Activated T-helper 1 cell treated with Interleukin-2 at 50 U/mL for 16 hours (primary cell): Measurements from ENCODE around the gene MARK3.

Experiments
- DNase-seq: peaks from one replicate; pipeline ENCODE4 v3.0.0-alpha.2; 2020; ENCODE audit warnings: low read depth

Gene MARK3

GRCh38 chr14:103367995-103368394, 17.2 kb upstream of the MARK3 start:
- DNase-seq: no peak

DNA sequence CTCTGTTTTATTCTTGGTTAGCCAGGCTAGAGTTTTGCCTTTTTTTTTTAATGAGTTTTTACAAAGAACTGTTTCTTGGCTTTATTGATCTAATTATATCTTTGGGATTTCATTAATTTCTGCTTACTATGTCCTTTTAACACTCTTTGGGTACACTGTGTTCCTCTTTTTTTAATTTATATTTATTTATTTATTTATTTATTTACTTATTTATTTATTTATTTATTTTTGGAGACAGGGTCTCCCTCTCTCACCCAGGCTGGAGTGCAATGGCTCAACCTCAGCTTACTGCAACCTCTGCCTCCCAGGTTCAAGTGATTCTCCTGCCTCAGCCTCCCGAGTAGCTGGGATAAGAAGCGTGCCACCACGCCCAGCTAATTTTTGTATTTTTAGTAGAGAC, 15.1 kb upstream of the MARK3 start:
- DNase-seq: no peak

GRCh38 chr14:103372017-103372416, 13.2 kb upstream of the MARK3 start:
- no peak for DNase-seq

- no peak for DNase-seq
These were observed 12.5 kb upstream of the MARK3 start for GRCh38 chr14:103372552-103373304.

DNA sequence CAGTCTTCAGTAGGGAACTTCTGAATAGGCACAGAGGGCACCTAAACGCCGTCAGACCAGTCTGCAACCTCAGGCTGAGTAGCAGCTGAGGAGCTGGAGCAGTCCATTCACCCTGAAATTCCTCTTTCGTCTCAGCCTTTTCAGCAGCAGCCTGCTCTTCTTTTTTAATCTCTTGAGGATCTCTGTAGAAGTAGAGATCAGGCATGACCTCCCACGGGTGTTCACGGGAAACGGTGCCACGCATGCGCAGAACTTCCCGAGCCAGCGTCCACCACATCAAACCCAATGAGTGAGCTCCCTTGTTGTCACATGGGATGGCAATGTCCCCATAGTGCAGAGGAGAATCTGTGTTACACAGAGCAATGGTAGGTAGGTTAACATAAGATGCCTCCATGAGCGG, 11.1 kb upstream of the MARK3 start:
- DNase-seq: no peak

DNA sequence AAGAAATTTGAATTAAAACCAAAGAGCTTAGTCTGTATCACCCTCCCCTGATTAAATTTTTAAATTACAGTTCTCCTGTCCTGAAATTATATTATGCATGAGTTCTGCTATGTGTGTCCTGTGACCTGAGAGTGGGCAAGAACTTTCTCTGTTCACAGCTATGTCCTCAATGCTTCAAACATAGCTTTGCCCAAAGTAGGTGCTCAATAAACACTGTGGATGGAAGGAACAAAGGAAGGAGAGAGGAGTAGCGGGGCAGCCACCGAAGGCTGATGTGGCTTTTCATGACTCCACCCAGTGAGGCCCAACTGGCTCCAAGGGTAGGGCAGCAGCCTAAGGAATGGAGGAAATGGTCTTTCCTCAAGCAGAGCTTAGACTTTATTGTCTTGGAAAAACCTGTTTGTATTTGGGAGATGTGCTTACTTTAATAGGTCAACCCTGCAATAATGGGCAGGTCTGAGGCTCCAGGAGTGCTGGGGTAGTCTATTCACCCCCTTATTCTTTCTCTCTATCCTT, 7.6 kb upstream of the MARK3 start:
- no peak for DNase-seq

- DNase-seq: no peak
These were observed 7.0 kb upstream of the MARK3 start for GRCh38 chr14:103378038-103378854.

DNA sequence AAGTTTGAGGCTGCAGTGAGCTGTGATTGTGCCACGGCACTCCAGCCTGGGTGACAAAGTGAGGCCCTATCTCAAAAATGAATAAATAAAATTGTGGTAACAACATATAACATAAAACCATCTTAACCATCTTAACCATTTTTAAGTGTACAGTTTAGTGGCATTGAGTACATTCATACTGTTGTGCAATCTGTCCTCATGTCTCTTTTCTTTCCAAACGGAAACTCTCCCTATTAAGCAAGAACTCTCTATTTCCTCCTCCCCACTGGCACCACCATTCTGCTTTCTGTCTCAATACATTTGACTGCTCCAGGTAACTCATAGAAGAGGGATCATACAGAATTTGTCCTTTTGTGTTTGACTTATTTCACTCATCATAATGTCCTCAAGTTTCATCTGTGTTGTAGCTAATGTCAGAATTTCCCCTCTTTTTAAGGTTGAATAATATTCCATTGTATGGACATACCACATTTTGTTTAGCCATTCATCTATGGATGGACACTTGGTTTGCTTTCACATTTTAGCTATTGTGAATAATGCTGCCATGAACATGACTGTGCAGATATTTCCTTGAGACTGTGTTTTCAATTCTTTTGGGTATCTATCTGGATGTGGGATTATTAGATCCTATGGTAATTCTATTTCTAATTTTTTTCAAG, 4.4 kb upstream of the MARK3 start:
- DNase-seq: no peak

DNA sequence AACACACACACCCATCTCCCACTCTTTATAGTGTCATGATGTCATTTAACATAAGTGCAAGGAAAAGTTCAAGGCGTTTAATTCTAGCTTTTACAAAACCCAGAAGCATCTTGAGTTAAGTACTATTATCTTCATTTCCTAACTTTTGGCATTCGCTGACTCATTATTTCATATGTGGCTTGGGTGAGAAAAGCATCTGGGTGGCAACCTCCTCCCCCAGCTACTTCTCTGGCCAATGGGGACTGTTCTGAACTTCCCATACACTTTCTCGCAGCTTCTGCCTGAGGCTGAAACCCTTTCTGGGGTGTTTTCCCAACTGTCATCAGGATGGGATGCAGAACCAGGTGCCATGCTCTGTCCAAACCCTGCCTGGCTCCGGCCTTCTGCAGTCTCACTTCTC, 2.8 kb upstream of the MARK3 start:
- DNase-seq: no peak

DNA sequence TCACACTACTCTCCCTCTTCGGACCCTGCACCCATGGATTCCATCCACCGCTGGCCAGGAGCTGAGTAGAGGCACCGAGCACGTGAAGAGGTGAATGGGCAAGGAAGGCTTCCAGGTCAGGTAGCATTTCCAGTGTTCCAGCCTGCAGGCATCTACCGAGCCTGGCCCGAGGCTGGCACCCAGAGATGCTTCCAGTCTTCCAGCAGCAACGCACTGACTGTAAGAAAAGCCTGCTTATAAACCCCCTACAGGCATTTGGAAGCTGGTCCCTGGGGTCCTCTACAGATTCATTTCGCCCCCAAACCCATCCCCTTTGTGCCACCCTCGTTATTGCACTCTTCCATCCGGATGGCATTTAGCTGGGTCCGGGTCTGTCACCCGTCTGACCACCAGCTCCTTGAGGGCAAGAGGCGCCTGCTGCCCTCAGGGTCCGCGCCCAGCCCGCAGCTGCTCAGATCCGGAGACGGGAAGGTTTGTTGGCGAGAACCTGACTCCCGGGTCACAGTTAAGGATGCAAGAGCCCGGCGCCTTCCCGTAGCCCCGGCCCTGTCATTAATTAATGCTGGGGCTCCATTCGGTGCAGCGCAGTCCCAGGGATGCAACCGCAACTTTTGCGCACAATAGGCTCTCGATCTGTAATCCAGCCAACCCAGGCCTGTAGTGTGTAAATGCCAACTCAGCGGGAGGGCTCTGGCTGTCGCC, 614 bp upstream of the MARK3 start:
- no peak for DNase-seq

DNA sequence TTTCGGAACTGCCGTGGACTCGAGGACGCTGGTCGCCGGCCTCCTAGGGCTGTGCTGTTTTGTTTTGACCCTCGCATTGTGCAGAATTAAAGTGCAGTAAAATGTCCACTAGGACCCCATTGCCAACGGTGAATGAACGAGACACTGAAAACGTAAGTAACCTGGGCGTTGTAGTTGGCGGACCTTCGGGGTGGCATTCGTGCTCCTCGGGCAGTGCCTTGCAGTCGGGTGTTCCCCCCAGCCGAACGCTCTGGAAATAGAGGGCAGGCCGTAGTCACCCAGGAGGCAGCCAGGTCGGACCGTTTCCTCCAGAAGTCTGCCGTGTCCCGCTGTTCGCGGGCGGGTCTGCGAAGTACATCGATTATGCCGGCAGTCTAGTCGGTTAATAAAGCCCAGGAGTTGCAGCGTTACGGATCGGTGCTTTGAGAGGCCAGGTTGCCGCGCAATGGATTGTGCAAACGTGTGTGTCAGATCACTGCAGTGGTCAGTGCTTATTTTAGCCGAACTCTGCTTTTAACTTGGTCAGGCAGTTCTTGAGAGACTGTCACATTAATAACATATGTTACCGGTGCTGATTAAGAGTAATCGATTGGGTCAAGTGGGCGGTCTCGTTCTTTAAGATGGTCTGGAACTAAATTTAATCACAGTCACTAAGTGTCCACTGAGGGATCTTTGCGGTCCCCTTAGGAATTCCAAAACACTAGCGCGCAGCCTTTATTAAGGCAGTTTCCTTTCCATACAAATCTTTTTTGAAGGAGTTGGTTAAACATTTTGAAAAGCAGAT, 906 bp downstream of the MARK3 start:
- DNase-seq: peak; percentile 15

DNA sequence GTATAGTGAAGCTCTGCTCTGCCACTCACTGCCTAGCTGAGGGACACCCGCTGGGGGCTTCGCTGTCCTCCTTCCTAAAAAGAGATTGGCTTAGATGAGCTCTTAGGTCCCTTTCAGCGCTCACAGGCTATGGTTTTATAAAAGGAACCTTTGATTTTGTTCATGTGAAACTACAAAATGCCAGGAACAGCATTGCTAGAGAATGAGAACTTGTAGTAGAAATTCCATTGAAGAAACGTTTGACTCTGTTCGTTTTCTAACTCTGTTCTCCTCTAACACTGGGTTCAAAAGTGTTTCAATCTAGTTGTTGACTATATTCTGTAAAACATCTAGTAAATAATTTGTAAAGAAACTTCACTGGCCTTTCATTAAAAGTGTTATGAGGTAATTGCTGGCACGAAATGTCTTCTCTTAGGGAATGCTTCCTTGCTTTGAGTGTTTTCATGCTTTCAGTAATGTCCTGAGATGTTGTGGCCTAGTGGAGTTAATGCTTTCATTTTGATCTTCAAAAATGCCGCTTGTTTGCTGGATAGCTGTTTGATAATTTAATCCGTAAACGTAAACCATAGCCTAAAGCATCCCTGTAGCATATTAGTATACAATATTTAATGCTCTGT, 1.6 kb downstream of the MARK3 start:
- no peak for DNase-seq

- DNase-seq: no peak
These were observed 3.4 kb downstream of the MARK3 start for GRCh38 chr14:103388664-103389063.

- no peak for DNase-seq
These were observed 5.4 kb downstream of the MARK3 start for GRCh38 chr14:103390605-103391004.

DNA sequence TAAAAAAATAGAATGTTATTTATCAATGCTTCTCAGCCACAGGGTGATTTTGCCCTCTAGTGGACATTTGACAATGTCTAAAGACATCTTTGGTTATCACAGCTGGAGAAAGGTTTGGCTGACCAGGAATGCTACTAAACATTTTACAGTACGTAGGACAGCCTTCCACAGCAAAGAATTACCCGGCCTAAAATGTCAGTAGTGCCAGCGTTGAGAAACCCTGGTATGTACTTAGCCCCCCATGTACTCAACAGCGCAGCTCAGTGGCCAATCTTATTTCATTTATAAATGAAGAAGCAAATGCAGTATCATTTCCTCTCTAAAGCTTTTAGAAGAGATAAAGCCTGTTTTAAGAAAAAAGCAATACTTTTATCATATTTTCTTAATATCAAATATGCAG, 5.8 kb downstream of the MARK3 start:
- no peak for DNase-seq

DNA sequence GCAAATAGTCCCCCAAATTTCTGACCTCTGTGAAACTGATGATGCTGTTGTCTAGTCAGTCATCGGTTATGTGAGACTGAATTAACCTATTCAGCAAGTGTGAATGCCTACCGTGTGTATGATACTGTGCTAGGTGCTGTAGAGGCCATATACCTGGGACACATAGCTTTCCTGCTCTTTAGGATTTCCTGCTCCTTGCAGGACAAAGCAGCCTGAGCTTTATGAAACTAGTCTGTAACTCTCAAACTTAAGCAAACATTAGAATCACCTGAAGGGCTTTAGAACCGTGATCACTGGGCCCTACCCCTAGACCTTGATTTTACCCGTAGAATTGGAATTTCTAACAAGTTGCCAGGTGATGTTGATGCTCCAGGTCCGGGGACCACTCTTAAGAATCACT, 6.9 kb downstream of the MARK3 start:
- DNase-seq: no peak

DNA sequence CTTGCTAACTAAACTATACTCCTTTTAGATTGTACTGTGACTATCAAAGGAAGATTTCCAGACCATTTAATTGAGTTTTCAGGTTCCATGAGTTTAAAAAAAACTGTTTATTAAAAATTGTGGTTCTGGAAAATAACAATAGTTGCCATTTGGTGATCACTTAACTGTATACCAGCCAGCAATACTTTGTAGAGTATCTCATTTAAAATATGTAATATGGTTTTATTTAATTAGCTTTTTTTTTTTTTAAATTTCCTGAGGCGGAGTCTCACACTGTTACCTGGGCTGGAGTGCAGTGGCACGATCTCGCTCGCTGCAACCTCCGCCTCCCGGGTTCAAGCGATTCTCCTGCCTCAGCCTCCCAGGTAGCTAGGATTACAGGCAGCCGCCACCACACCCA, 7.4 kb downstream of the MARK3 start:
- no peak for DNase-seq

DNA sequence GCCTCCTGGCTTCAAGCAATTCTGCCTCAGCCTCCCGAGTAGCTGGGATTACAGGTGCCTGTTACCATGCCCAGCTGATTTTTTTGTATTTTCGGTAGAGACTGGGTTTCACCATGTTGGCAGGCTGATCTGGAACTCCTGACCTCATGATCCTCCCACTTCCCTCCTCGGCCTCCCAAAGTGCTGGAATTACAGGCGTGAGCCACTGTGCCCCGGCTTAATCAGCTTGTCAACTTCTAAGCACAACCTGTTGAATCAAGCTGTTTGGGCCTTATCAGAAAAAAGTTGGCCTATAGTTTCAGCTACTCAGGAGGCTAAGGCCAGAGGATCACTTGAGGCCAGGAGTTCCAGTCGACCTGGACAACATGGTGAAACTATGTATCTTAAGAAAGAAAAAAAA, 7.9 kb downstream of the MARK3 start:
- DNase-seq: no peak

GRCh38 chr14:103393676-103394626, 8.7 kb downstream of the MARK3 start:
- DNase-seq: no peak

- no peak for DNase-seq
These were observed 10.0 kb downstream of the MARK3 start for GRCh38 chr14:103395244-103395643.
